Neural progenitor cell (in vitro differentiated cells): Measurements from ENCODE around the gene DNAJC19. TPM values are rescaled to one million over a fixed set of nuclear protein-coding genes. Genes with fewer than 3 reads are reported as not detected.

ENCODE experiments used
- DNase-seq: peaks from one replicate; pipeline ENCODE4 v3.0.0-alpha.2; 2016; ENCODE audit warnings: low spot score
- H2AFZ ChIP-seq: fragments of 200-600 bp; sonication (generic); replicated peaks from 2 replicates; pipeline ENCODE4 v1.6.1; 2016; ENCODE audit warnings: antibody characterized with exemption
- H3F3A ChIP-seq: fragments of 200-600 bp; sonication (generic); 2 replicates; pipeline ENCODE4 v1.6.1; 2016; ENCODE audit warnings: antibody characterized with exemption, low read depth
- H3K27ac ChIP-seq: fragments of 200-600 bp; sonication (generic); 2 replicates; pipeline ENCODE4 v1.5.1; 2016; ENCODE audit warnings: mild to moderate bottlenecking
- H3K27me3 ChIP-seq: fragments of 200-600 bp; sonication (generic); 2 replicates; pipeline ENCODE4 v1.6.1; 2016; ENCODE audit warnings: mild to moderate bottlenecking, moderate library complexity
- H3K36me3 ChIP-seq: fragments of 200-600 bp; sonication (generic); 2 replicates; pipeline ENCODE4 v1.5.1; 2016
- H3K4me1 ChIP-seq: fragments of 200-600 bp; sonication (generic); 2 replicates; pipeline ENCODE4 v1.6.1; 2016; ENCODE audit warnings: mixed run types
- H3K4me2 ChIP-seq: fragments of 200-600 bp; sonication (generic); 2 replicates; pipeline ENCODE4 v1.6.1; 2016
- H3K4me3 ChIP-seq: fragments of 200-600 bp; sonication (generic); 2 replicates; pipeline ENCODE4 v1.5.1; 2016
- H3K79me2 ChIP-seq: fragments of 200-600 bp; sonication (generic); 2 replicates; pipeline ENCODE4 v1.6.1; 2016; ENCODE audit warnings: low read depth
- H3K9ac ChIP-seq: fragments of 200-600 bp; sonication (generic); 2 replicates; pipeline ENCODE4 v1.6.1; 2016
- H3K9me3 ChIP-seq: fragments of 200-600 bp; sonication (generic); 2 replicates; pipeline ENCODE4 v1.5.1; 2016; ENCODE audit warnings: low read depth
- H4K20me1 ChIP-seq: fragments of 200-600 bp; sonication (generic); 2 replicates; pipeline ENCODE4 v1.6.1; 2016; ENCODE audit warnings: low read depth
- H3K27ac Mint-ChIP-seq: 3 replicates; pipeline ENCODE4 v1.8.0; 2021; ENCODE audit warnings: mixed read lengths
- H3K27me3 Mint-ChIP-seq: 2 replicates; pipeline ENCODE4 v1.8.0; 2022; ENCODE audit warnings: low read depth, mild to moderate bottlenecking, inconsistent platforms, moderate library complexity, mixed read lengths; ENCODE audit not compliant: insufficient read depth
- H3K36me3 Mint-ChIP-seq: 3 replicates; pipeline ENCODE4 v1.8.0; 2021; ENCODE audit warnings: mixed read lengths
- H3K4me1 Mint-ChIP-seq: 3 replicates; pipeline ENCODE4 v1.8.0; 2021; ENCODE audit warnings: mixed read lengths
- H3K4me3 Mint-ChIP-seq: 3 replicates; pipeline ENCODE4 v1.8.0; 2021; ENCODE audit warnings: mild to moderate bottlenecking, moderate library complexity, mixed read lengths
- H3K9me3 Mint-ChIP-seq: 3 replicates; pipeline ENCODE4 v1.8.0; 2020; ENCODE audit warnings: mixed read lengths
- EZH2 ChIP-seq: fragments of 200-600 bp; sonication (generic); IDR thresholded peaks from 2 replicates; pipeline ENCODE4 v1.6.1; 2017; ENCODE audit warnings: antibody characterized with exemption, mild to moderate bottlenecking, moderate library complexity
- EZH2phosphoT487 ChIP-seq: fragments of 200-600 bp; sonication (generic); IDR thresholded peaks from 2 replicates; pipeline ENCODE4 v1.6.1; 2017; ENCODE audit warnings: antibody characterized with exemption
- total RNA-seq: library from RNA; depleted of rRNA; stranded (reverse); fragments of >200 nt; gene quantifications from 2 replicates; pipeline ENCODE4 v1.2.3, GENCODE V29; 2015; ENCODE audit warnings: low replicate concordance
- TF ChIP-seq, protein P1 (sequence below): fragments of 200-600 bp; sonication (generic); IDR thresholded peaks from 2 replicates; pipeline ENCODE4 v1.5.1; 2017; ENCODE audit warnings: antibody characterized with exemption, mild to moderate bottlenecking

DNAJC19 gene
- total RNA-seq, 1 donor from 2014 or later, result 108 TPM

DNA sequence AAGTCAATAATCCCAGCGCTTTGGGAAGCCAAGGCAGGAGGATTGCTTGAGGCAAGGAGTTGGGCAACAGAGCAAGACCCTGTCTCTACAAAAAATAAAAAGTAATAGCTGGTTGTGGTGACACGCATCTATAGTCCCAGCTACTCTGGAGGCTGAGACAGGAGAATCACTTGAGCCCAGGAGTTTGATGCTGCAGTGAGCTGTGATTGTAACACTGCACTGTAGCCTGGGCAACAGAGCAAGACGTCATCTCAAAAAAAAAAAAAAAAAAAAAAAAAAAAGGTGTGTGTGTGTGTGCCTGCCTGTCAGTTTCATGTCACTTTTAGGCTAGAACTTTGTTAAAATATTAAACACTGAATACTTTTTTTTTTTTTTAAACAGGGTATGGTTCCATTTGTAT lies 28.4 kb downstream of the DNAJC19 start:
- TF ChIP-seq EZH2phosphoT487 (no peak), EZH2 (no peak)
- TF ChIP-seq, protein P1, sequence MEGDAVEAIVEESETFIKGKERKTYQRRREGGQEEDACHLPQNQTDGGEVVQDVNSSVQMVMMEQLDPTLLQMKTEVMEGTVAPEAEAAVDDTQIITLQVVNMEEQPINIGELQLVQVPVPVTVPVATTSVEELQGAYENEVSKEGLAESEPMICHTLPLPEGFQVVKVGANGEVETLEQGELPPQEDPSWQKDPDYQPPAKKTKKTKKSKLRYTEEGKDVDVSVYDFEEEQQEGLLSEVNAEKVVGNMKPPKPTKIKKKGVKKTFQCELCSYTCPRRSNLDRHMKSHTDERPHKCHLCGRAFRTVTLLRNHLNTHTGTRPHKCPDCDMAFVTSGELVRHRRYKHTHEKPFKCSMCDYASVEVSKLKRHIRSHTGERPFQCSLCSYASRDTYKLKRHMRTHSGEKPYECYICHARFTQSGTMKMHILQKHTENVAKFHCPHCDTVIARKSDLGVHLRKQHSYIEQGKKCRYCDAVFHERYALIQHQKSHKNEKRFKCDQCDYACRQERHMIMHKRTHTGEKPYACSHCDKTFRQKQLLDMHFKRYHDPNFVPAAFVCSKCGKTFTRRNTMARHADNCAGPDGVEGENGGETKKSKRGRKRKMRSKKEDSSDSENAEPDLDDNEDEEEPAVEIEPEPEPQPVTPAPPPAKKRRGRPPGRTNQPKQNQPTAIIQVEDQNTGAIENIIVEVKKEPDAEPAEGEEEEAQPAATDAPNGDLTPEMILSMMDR, result no peak
- Histone ChIP-seq H3F3A (peaks cover 20% of the 10 kb centered on the region), H3K4me2 (no peak overlapping the region), H2AFZ (no peak overlapping the region), H3K79me2 (peaks cover 66% of the 10 kb centered on the region), H3K4me1 (no peaks in the 10 kb centered on the region), H3K27ac (no peak overlapping the region), H3K9me3 (no peaks in the 10 kb centered on the region), H3K9ac (no peak overlapping the region), H3K4me3 (no peak overlapping the region), H3K27me3 (no peaks in the 10 kb centered on the region), H4K20me1 (peaks cover 23% of the 10 kb centered on the region), H3K36me3 (peaks cover 61% of the 10 kb centered on the region)
- Mint-ChIP-seq H3K27ac (no peak overlapping the region), H3K27me3 (no peaks in the 10 kb centered on the region), H3K4me3 (no peak overlapping the region), H3K36me3 (peaks cover 24% of the 10 kb centered on the region), H3K9me3 (no peaks in the 10 kb centered on the region), H3K4me1 (no peaks in the 10 kb centered on the region)
- no peak for DNase-seq

DNA sequence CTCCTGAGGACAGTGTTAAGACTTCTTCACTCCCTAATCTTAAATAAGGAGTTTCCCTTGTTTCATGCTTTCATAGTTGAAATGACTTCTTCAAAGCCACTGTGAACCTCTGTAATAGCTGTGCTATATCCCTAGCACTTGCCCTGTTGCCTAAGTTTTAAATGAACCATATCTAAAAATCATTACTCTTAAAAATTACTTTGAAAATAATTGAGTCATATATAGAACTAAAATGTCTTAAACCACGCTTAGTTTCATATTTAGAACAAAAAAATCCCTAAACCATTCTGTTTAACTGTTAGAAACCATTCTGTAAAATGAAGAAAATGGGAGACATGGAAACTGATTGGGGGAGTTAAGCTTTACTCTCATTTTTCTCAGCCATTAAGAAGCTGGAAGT lies 29.8 kb downstream of the DNAJC19 start:
- Histone ChIP-seq H3K79me2 (peaks cover 72% of the 10 kb centered on the region), H3K27ac (no peak overlapping the region), H2AFZ (no peak overlapping the region), H3K9ac (no peak overlapping the region), H3F3A (peaks cover 20% of the 10 kb centered on the region), H3K27me3 (no peaks in the 10 kb centered on the region), H3K9me3 (no peaks in the 10 kb centered on the region), H3K36me3 (peaks cover 61% of the 10 kb centered on the region), H3K4me1 (no peaks in the 10 kb centered on the region), H3K4me3 (no peak overlapping the region), H4K20me1 (peaks cover 25% of the 10 kb centered on the region), H3K4me2 (no peak overlapping the region)
- Mint-ChIP-seq H3K4me3 (no peak overlapping the region), H3K27me3 (no peaks in the 10 kb centered on the region), H3K9me3 (no peaks in the 10 kb centered on the region), H3K4me1 (no peaks in the 10 kb centered on the region), H3K36me3 (peaks cover 28% of the 10 kb centered on the region), H3K27ac (no peak overlapping the region)
- TF ChIP-seq EZH2, result no peak
- no peak for TF ChIP-seq EZH2phosphoT487
- TF ChIP-seq, protein P1, result no peak
- DNase-seq, result no peak

- no peak overlapping the region for H3K4me3 ChIP-seq
- peaks cover 89% of the 10 kb centered on the region for H4K20me1 ChIP-seq
- no peaks in the 10 kb centered on the region for H3K9me3 Mint-ChIP-seq
- no peak overlapping the region for H3K4me2 ChIP-seq
- no peaks in the 10 kb centered on the region for H3K4me1 Mint-ChIP-seq
- no peaks in the 10 kb centered on the region for H3K27me3 Mint-ChIP-seq
- peaks cover 39% of the 10 kb centered on the region for H3K36me3 Mint-ChIP-seq
- DNase-seq, result no peak
- TF ChIP-seq EZH2, result no peak
- no peak for TF ChIP-seq EZH2phosphoT487
- TF ChIP-seq, protein P1, result no peak
- H3K9ac ChIP-seq, result no peak overlapping the region
- no peak overlapping the region for H2AFZ ChIP-seq
- H3K4me1 ChIP-seq, result no peaks in the 10 kb centered on the region
- no peaks in the 10 kb centered on the region for H3K9me3 ChIP-seq
- H3K4me3 Mint-ChIP-seq, result no peak overlapping the region
- no peaks in the 10 kb centered on the region for H3K27me3 ChIP-seq
- H3K79me2 ChIP-seq, result peaks cover 96% of the 10 kb centered on the region
- peaks cover 9% of the 10 kb centered on the region for H3F3A ChIP-seq
- H3K27ac Mint-ChIP-seq, result no peak overlapping the region
- H3K27ac ChIP-seq, result no peak overlapping the region
- peaks cover 36% of the 10 kb centered on the region for H3K36me3 ChIP-seq
Measured at GRCh38 chr3:180947761-180948390, 41.7 kb downstream of the DNAJC19 start.
